Central memory CD4-positive, alpha-beta T cell (primary cell): ENCODE data around the gene SLC25A40.
A peak's percentile ranks its signal among the peaks of the same experiment; 100 is the strongest.
"Not testable (repeated sequence)": the region's sequence is repeated elsewhere in the genome, so short reads cannot be mapped to it uniquely, and the experiment has no call there.

ENCODE experiments used
- DNase-seq: peaks from one replicate; pipeline ENCODE4 v3.0.0; 2022

SLC25A40 gene

GRCh38 chr7:87870471-87870870 is 5.7 kb downstream of the SLC25A40 start:
- no peak for DNase-seq

- not testable (repeated sequence) for DNase-seq
Measured at GRCh38 chr7:87866533-87866932, 9.6 kb downstream of the SLC25A40 start.

- DNase-seq = no peak
Measured at GRCh38 chr7:87866089-87866488, 10.1 kb downstream of the SLC25A40 start.

- DNase-seq = no peak
Measured at GRCh38 chr7:87858417-87859100, 17.6 kb downstream of the SLC25A40 start.

- DNase-seq = no peak
Measured at GRCh38 chr7:87853237-87853864, 22.8 kb downstream of the SLC25A40 start.

- no peak for DNase-seq
Measured at GRCh38 chr7:87852306-87852705, 23.9 kb downstream of the SLC25A40 start.

GRCh38 chr7:87850836-87851593 is 25.1 kb downstream of the SLC25A40 start:
- DNase-seq = no peak

GRCh38 chr7:87837597-87837996 is 38.6 kb downstream of the SLC25A40 start:
- no peak for DNase-seq

- no peak for DNase-seq
Measured at GRCh38 chr7:87833130-87833529, 43.0 kb downstream of the SLC25A40 start.

GRCh38 chr7:87831097-87831496 is 45.1 kb downstream of the SLC25A40 start:
- DNase-seq = no peak

GRCh38 chr7:87828383-87828782 is 47.8 kb downstream of the SLC25A40 start:
- DNase-seq = not testable (repeated sequence)

- not testable (repeated sequence) for DNase-seq
Measured at GRCh38 chr7:87825369-87825768, 50.8 kb downstream of the SLC25A40 start.

GRCh38 chr7:87822056-87822455 is 54.1 kb downstream of the SLC25A40 start:
- not testable (repeated sequence) for DNase-seq

- no peak for DNase-seq
Measured at GRCh38 chr7:87818336-87818735, 57.8 kb downstream of the SLC25A40 start.

GRCh38 chr7:87816389-87816788 is 59.8 kb downstream of the SLC25A40 start:
- DNase-seq = no peak

- no peak for DNase-seq
Measured at GRCh38 chr7:87810726-87811125, 65.4 kb downstream of the SLC25A40 start.

GRCh38 chr7:87810130-87810529 is 66.0 kb downstream of the SLC25A40 start:
- DNase-seq = no peak

- DNase-seq = no peak
Measured at GRCh38 chr7:87806150-87806549, 70.0 kb downstream of the SLC25A40 start.

- DNase-seq = peak; percentile 33
Measured at GRCh38 chr7:87797798-87798403, 78.3 kb downstream of the SLC25A40 start.

- no peak for DNase-seq
Measured at GRCh38 chr7:87797395-87797794, 78.8 kb downstream of the SLC25A40 start.

GRCh38 chr7:87785368-87785995 is 90.7 kb downstream of the SLC25A40 start:
- no peak for DNase-seq

- no peak for DNase-seq
Measured at GRCh38 chr7:87784424-87784823, 91.7 kb downstream of the SLC25A40 start.
